HG02981 (cell line): ENCODE measurements around the gene ZNF263.
A peak's percentile ranks its signal among the peaks of the same experiment; 100 is the strongest.
"Not testable (repeated sequence)": the region's sequence is repeated elsewhere in the genome, so short reads cannot be mapped to it uniquely, and the experiment has no call there.

Source experiments
- ATAC-seq: cut with Tn5 transposase; IDR thresholded peaks from one replicate; pipeline ENCODE4 v1.9.1; 2021; ENCODE audit warnings: mild to moderate bottlenecking, moderate library complexity; ENCODE audit not compliant: unreplicated experiment

The ZNF263 gene

GRCh38 chr16:3266873-3267537, 16.3 kb upstream of the ZNF263 start:
- ATAC-seq: no peak

DNA sequence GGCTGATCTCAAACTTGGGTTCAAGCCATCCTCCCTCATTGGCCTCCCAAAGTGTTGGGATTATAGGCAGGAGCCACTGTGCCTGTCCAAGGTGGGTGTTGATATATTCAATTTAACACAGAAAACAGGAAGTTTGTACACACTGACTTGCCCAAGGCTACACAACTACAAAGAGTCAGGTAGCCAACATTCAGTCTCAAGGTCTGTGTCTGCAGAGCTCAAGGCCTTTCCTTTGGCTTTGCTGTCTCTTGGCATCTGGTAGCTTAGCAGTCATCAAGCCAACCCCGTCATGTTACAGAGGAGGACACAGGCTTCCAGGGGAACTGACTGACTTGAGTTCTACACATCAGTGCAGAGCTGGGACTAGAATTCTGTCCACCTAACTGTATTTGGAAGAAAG, 15.0 kb upstream of the ZNF263 start:
- no peak for ATAC-seq

- not testable (repeated sequence) for ATAC-seq
Observed at GRCh38 chr16:3270718-3271117, 12.6 kb upstream of the ZNF263 start.

- ATAC-seq: not testable (repeated sequence)
Observed at GRCh38 chr16:3271281-3271680, 12.0 kb upstream of the ZNF263 start.

DNA sequence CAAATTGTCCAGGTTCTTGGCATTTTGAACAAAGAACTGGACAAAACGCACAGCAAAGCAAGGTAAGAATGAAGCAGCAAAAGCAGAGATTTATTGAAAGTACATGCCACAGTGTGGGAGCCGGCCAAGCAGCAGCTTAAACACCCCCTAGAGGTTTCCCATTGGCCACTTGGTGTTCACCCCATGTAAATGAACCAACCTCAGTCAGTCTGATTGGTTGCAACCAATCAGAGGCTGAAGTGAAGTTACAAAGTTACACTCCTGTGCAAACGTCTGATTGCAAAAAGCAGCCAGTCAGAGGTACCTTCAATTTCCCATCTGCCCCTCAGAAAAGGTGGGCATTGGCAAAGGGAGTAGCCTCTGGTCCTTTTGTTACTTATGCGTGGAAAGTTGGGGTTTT, 8.8 kb upstream of the ZNF263 start:
- no peak for ATAC-seq

DNA sequence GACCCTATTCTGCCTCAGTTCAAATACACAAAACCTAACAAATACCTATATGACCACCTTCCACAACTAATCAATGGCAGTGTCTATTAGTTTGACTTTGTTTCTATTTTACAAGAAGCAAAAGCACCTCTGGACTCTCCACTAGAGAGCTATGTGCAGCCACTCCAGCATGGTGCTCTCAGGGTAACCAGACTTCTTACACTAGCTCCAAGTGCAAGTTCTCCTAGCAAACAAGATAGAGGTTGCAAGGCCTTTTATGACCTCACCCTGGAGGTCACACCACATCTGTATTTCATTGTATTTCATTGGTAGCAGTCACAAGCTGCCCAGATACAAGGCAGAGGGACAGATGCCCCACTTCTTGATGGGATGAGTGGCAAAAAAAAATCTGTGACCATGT, 8.3 kb upstream of the ZNF263 start:
- no peak for ATAC-seq

- no peak for ATAC-seq
Observed at GRCh38 chr16:3276679-3277078, 6.6 kb upstream of the ZNF263 start.

- no peak for ATAC-seq
Observed at GRCh38 chr16:3281222-3281820, 2.0 kb upstream of the ZNF263 start.

DNA sequence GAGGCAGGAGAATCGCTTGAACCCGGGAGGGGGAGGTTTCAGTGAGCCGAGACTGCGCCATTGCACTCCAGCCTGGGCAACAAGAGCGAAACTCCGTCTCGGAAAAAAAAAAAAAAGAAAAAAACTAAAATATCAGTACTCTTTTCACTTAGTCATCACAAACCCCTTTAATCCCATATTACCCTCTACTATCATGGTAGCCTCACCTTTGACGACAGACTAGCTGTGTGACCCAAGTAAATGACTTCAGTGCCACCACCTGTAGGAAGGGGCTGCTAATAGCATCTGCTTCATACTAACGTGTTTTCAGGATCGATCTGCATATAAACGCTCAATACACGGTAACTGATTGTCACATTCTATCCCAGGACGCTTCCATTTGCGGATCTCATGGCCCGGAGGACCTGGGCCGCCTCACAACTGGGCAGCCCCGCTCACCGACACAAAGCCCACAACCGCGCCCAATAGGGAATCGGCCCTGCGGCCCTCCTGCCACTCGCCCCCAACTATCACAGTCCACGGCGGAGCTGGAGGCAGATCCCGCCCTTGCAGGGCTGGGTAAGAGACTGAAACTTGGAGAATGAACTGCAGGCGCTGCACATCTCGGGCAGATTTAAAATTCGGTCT, 1.1 kb upstream of the ZNF263 start:
- ATAC-seq: peak; percentile 25

DNA sequence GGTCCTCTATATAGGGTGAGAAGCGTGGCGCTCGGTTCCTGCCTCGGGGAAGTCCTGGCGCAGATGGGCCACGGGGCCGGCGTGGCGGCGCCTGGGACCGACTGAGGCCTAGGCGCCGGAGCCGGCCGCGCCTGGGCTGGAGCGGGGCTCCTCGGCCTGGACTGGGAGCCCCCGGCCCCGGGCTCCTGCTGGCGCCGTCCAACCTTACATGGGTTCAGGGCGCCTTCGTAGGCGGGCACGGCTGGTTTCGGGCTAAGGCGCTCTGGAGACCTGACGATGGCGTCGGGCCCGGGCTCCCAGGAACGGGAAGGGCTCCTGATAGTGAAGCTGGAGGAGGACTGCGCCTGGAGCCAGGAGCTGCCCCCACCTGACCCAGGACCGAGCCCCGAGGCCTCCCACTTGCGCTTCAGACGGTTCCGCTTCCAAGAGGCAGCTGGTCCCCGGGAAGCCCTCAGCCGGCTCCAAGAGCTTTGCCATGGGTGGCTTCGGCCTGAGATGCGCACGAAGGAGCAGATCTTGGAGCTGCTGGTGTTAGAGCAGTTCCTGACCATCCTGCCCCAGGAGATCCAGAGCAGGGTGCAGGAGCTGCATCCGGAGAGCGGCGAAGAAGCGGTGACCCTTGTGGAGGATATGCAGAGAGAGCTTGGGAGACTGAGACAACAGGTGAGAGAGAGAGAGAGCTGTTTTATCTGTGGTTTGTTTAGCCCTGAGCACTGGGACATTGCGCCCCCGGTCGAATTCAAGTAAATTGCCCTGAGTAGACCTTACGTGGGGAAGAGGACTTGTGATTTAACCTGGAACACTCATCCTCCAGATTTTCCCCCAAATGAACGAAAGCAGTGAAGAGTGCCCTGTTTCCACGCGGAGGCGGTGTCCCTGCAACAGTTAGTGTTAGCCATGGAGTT, 504 bp downstream of the ZNF263 start:
- no peak for ATAC-seq

GRCh38 chr16:3285131-3285530, 1.8 kb downstream of the ZNF263 start:
- no peak for ATAC-seq

DNA sequence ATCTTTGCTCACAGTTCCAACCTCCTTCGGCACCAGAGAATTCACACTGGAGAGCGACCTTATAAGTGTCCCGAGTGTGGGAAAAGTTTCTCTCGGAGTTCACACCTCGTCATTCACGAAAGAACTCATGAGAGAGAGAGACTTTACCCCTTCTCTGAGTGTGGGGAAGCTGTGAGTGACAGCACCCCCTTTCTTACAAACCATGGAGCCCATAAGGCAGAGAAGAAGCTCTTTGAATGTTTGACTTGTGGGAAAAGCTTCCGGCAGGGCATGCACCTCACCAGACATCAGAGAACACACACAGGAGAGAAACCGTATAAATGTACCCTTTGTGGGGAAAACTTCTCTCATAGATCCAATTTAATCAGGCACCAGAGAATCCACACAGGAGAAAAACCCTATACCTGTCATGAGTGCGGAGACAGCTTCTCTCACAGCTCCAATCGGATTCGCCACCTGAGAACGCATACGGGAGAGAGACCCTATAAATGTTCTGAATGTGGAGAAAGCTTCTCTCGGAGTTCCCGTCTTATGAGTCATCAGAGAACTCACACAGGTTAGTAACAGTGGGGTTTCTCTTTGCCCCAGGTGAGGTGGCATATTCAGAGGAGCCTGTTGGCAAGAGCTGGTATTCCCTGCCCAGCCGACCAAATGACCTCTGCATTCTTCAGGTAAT, 6.8 kb downstream of the ZNF263 start:
- no peak for ATAC-seq

DNA sequence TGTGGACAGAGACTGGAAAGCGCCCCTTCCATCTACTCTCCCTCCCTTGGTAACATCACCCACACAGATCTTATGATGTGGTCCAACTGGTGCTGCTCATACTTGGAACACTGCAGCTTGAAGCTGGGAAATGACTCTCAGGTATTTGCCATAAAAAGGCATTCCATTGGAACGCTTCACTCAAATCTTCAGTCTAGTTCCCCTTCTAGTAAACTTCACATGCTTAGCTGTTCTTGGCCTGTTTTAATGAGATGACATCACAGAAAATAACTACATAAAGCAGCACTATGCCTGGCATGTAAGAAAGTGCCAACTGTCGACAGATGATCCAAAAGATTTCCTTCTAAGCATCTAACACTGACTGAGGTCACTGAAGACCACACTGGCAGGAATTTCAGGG, 9.3 kb downstream of the ZNF263 start:
- ATAC-seq: no peak

DNA sequence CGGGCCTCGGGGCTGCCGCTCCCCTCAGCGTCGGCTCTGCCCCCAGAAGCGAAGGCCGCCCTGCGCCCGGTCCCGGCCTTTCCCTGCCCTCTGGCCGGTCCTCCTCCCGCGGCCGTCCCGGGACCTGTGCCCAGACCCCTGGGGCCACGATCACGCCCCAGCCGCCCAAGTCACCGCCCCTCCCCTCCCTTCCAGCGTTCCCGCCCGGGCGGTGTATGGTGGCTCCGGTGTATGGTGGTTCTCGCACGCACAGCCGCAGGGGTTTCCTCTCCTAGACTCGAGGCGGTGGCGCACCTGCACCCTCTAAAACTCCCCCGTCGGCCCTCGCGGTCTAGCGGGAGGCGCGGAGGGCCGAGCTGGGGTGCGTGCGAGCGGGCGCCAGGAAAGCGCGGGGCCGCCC, 11.9 kb downstream of the ZNF263 start:
- ATAC-seq: no peak

- ATAC-seq: no peak
Observed at GRCh38 chr16:3295783-3296182, 12.5 kb downstream of the ZNF263 start.

DNA sequence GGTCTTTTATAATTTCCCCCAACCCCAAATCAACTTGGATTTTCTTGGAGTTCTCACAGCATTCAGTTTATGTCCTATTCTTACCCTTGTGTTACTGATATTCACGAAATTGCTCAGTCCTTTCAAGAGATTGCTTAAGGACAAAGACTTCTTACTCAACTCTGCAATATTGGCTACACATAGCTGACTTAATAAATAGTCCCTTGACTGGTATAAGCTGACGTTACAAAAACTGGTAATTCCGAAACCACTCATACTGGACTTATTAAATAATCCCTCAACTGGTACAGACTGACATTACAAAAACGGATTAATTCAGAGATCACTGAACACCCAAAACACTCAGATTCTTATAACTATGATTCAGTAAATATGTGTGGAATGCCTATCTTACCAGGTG, 21.1 kb downstream of the ZNF263 start:
- ATAC-seq: no peak

DNA sequence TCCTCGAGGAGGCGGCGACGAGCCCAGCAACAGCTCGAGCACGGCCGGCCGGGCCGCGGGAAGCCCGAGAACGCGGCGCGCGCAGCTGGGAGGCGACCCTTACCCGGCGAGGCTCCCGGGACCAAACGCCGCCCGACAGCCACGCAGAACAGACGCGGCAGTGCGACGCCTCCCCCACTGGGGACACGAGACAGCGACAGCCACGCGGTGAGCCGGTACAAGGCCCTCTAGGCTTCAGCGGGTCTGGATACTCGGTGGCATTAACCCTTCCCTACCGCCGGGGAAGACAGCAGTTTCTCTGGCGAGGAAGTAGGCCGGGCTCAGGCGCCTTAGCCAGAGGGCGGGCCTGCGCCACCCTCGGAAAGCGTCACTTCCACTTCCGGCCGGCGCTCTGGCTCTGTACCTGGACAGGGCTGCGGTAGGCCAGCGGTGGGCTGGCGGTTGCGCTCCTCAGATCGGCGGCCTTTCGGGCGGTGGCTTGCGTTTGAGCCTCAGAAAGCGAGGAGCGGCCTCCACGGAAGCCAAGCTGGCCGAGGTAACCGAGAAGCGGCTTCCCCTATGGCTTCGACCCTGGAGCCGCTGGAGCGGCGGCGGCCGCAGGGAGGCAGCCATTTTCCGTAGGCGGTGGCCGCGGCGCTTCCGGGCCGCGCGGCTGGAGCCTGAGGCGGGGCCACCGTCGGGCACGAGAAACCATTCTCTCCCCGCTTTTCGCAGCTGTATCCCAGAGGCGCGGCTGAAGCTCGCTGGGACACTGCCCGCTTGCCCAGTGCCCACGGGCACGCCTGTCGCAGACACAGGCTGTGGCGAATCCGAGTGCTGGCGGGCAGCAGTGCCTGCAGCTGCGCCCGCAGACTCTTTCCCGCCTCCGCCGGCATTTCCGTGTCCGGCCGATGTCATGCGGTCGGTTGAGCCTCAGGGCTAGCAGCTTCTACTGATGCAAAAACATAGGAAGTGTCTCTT, 22.1 kb downstream of the ZNF263 start, which contains the start of the genes TIGD7 and ZNF75A:
Gene TIGD7 (minus strand): TSS at position 322 of the 960 bp plus-strand sequence. CDS start 4,816 bp downstream, outside the sequence.
Gene ZNF75A (plus strand): TSS at position 389 of the 960 bp plus-strand sequence. CDS start 2,932 bp downstream, outside the sequence.
- peak; percentile 84 for ATAC-seq

DNA sequence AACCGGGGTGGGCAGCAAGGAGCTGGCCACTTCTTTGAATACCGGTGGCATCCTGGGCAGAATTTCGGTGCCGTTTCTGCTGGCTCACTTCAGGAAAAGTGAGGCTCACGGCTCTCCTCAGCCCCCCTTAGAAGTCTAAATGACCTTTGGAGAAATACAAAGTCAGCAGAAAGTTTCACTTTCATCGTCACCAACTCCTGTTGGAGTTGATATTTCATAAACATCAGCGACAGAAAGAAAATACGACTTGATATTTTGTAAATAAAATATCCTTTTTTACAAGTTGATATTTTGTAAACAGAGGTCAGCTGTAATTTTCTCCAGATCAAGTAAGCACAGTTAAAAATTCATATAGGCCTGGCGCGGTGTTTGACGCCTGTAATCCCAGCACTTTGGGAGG, 22.8 kb downstream of the ZNF263 start:
- no peak for ATAC-seq

DNA sequence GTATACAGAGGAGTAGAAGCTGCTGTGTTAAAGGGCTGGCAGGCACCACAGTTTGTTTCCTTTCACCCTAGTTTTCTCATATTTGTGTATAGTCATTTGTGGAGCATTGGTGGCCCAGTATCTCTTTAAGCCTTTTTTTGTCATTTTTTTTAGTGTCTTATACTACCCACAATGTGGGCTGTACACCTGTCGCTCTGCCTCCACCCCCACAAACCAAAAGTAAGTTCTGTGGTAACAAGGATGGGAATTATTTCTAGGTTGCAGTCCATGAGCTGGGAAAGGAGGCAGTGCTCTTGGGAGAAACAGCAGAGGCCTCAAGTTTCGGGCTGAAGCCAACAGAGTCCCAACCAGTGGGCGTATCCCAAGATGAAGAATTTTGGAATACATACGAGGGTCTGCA, 28.2 kb downstream of the ZNF263 start:
- no peak for ATAC-seq
